Tibial nerve (tissue), 4 donors: Measurements from ENCODE around the gene RAD51D. TPM values are rescaled to one million over a fixed set of nuclear protein-coding genes. Genes with fewer than 3 reads are reported as not detected.
A peak's percentile ranks its signal among the peaks of the same experiment; 100 is the strongest.

Source experiments
- DNase-seq, 2 donors: peaks; one replicate each; pipeline ENCODE4 v3.0.0-alpha.2; 2019; ENCODE audit warnings: low spot score in 2 of 2
- H3K27ac ChIP-seq, 4 donors: fragments of 200-600 bp; sonication (generic) in 3 of 4; one replicate each; pipeline ENCODE4 v1.5.1; 2017 to 2019; ENCODE audit warnings: mild to moderate bottlenecking in 1 of 4
- H3K27me3 ChIP-seq, 2 donors: fragments of 200-600 bp; sonication (generic) in 1 of 2; one replicate each; pipeline versions ENCODE4 v1.5.1 to v1.6.0; 2017 to 2019
- H3K36me3 ChIP-seq, 3 donors: fragments of 200-600 bp; sonication (generic); one replicate each; pipeline ENCODE4 v1.5.1; 2018 to 2019
- H3K4me1 ChIP-seq, 4 donors: fragments of 200-600 bp; sonication (generic) in 3 of 4; one replicate each; pipeline ENCODE4 v1.5.1; 2017 to 2019
- H3K4me3 ChIP-seq, 4 donors: fragments of 200-600 bp; sonication (generic) in 3 of 4; one replicate each; pipeline ENCODE4 v1.5.1; 2017 to 2019; ENCODE audit warnings: mild to moderate bottlenecking in 1 of 4, moderate library complexity in 1 of 4
- H3K9me3 ChIP-seq, 4 donors: fragments of 200-600 bp; sonication (generic) in 3 of 4; one replicate each; pipeline ENCODE4 v1.5.1; 2017 to 2019
- EP300 ChIP-seq, 2 donors: sonication (generic); formaldehyde crosslinking; IDR thresholded peaks; one replicate each; pipeline ENCODE4 v1.6.1; 2017; ENCODE audit warnings: antibody characterized with exemption in 2 of 2, mild to moderate bottlenecking in 1 of 2
- POLR2A ChIP-seq, 2 donors: fragments of 450-650 bp; IDR thresholded peaks; one replicate each; pipeline ENCODE4 v1.6.1; 2017; ENCODE audit warnings: antibody characterized with exemption in 2 of 2, mild to moderate bottlenecking in 2 of 2, moderate library complexity in 2 of 2
- WGBS, 2 donors: methylation state at CpG; one replicate each; pipeline ENCODE4 v1.1.5; 2018; 5-methylcytosine and 5-hydroxymethylcytosine counted together
- total RNA-seq, 4 donors: library from RNA; depleted of rRNA; stranded (reverse); fragments of >200 nt; gene quantifications; one replicate each; pipeline ENCODE4 v1.1.0, GENCODE V29; 2016
- TF ChIP-seq, protein P1 (sequence below), 5 experiments: fragments of 200-600 bp in 3 of 5; fragments of 450-650 bp in 2 of 5; sonication (generic) in 3 of 5; IDR thresholded peaks; one replicate each; pipeline ENCODE4 v1.5.1; 2016 to 2019; ENCODE audit warnings: antibody characterized with exemption in 5 of 5, mild to moderate bottlenecking in 3 of 5, moderate library complexity in 2 of 5

RAD51D gene
- total RNA-seq, 4 donors from 2014 or later: 7.5 to 19.8 (median 11.9) TPM

DNA sequence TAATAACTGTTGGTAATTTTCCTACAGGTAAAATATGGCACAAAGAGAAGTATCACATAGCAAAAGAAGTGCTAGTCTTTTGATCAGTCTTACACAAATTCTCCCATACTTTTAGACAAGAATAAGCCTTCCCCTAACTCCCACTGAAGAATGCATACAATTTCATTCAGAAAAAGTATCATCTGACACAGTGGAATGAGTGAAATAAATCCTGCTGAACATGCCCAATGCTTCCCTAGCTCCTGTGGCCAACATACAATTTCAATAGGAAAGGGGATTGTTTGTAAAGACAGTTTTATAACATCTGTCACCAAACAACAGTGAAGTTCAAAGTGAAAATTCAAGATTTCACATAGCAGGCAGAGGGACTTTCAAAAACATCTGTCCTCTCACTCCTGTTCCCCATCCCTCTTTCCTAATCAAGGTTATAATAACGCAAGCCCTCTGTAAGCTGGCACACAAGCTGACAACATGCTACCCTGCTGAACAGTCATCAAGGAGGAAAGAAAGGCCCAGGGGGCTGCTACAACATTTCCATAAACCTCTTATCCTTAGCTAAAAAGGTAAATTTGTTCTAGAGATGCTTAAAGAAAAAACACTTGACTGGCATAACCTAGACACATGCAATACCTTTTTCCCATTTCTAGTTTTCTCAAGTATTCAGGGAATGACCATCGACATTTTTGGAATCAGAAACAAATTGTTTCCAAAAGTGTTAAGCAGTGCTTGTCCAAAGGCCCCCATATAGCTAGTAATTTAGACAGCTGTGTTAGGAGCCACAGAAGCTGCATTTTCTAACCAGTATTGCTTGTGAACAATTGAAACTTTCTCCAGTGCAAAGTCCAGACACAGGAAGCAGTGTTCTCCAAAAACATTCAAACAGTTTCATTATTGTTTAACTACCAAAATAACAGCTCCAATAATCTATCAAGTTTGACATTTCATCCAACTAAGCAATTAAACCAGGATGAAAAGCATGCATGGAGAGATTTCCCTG, 44.7 kb downstream of the RAD51D start:
- WGBS, 2 donors: 33 to 50% methylated on average over 2 of the region's 2 CpGs
- Histone ChIP-seq H3K27me3 (no peaks in the 10 kb centered on the region), H3K4me1 (peaks cover 0 to 27% (median 15%) of the 10 kb centered on the region in 4 donors), H3K4me3 (no peak overlapping the region), H3K36me3 (no peaks in the 10 kb centered on the region), H3K27ac (peak overlapping the region in 2 of 4 donors; percentile 24 to 38), H3K9me3 (no peaks in the 10 kb centered on the region)
- no peak for TF ChIP-seq EP300 (IDR thresholded peaks at IDR 0.05)
- TF ChIP-seq, protein P1, sequence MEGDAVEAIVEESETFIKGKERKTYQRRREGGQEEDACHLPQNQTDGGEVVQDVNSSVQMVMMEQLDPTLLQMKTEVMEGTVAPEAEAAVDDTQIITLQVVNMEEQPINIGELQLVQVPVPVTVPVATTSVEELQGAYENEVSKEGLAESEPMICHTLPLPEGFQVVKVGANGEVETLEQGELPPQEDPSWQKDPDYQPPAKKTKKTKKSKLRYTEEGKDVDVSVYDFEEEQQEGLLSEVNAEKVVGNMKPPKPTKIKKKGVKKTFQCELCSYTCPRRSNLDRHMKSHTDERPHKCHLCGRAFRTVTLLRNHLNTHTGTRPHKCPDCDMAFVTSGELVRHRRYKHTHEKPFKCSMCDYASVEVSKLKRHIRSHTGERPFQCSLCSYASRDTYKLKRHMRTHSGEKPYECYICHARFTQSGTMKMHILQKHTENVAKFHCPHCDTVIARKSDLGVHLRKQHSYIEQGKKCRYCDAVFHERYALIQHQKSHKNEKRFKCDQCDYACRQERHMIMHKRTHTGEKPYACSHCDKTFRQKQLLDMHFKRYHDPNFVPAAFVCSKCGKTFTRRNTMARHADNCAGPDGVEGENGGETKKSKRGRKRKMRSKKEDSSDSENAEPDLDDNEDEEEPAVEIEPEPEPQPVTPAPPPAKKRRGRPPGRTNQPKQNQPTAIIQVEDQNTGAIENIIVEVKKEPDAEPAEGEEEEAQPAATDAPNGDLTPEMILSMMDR (IDR thresholded peaks at IDR 0.05): no peak
- TF ChIP-seq POLR2A (IDR thresholded peaks at IDR 0.05): no peak
- no peak for DNase-seq

DNA sequence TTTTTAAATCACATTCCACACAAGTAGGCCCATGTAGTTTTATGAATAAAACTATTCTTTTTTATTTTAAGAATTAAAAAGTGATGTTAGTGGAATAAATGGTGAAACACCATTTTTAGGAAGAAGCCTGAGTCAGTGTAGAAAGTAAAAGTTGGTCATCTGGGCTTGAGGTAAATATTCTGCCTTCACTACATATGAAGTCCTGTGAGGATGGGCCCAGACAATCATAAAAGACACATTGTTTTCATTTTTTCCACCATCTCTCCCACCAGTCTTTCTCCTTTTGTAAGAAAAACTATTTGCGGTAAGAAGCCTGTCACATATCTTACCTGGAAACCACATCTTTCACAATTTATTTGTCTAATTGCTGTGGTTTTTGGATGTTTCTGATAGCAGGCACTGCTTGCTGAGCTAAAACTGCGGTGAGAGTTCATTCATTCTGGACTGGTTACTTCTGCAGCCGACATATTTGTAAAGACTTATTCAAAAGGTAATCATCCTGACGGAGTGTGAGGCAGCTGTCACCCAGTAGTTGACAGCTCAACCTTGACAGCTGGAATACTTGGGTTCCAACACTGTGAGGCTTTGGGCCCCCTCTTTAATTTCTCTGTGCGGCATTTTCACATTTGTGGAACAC, 45.6 kb downstream of the RAD51D start:
- WGBS, 2 donors: 83 to 85% methylated on average over 5 of the region's 5 CpGs
- Histone ChIP-seq H3K36me3 (no peaks in the 10 kb centered on the region), H3K27me3 (no peaks in the 10 kb centered on the region), H3K27ac (peak overlapping the region in 1 of 4 donors; percentile 38), H3K4me3 (no peak overlapping the region), H3K9me3 (no peaks in the 10 kb centered on the region), H3K4me1 (peaks cover 0 to 27% (median 15%) of the 10 kb centered on the region in 4 donors)
- DNase-seq: no peak
- TF ChIP-seq, protein P1 (IDR thresholded peaks at IDR 0.05): no peak
- TF ChIP-seq POLR2A (IDR thresholded peaks at IDR 0.05): no peak
- TF ChIP-seq EP300 (IDR thresholded peaks at IDR 0.05): no peak

DNA sequence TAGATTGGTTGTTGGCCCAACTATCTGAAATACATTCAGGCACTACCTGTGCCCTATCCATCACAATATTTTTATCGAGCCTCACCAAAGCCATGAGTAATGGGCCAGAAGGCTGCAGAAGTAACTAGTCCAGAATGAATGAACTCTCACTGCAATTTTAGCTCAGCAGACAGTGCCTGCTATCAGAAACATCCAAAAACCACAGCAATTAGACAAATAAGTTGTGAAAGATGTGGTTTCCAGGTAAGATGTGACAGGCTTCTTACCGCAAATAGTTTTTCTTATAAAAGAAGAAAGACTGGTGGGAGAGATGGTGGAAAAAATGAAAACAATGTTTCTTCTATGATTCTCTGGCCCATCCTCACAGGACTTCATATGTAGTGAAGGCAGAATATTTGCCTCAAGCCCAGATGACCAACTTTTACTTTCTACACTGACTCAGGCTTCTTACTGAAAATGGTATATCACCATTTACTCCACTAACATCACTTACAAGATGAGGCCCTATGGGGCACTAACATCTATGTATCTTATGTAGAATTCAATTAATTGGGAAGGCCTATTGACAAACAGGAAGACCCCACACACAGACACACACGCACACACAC, 46.4 kb downstream of the RAD51D start:
- Histone ChIP-seq H3K27ac (no peak overlapping the region), H3K4me3 (no peak overlapping the region), H3K27me3 (no peaks in the 10 kb centered on the region), H3K36me3 (no peaks in the 10 kb centered on the region), H3K4me1 (peaks cover 0 to 27% (median 15%) of the 10 kb centered on the region in 4 donors), H3K9me3 (no peaks in the 10 kb centered on the region)
- no peak for DNase-seq
- 88 to 90% methylated on average over 3 of the region's 3 CpGs for WGBS, 2 donors
- no peak for TF ChIP-seq POLR2A (IDR thresholded peaks at IDR 0.05)
- TF ChIP-seq, protein P1 (IDR thresholded peaks at IDR 0.05): no peak
- TF ChIP-seq EP300 (IDR thresholded peaks at IDR 0.05): no peak

DNA sequence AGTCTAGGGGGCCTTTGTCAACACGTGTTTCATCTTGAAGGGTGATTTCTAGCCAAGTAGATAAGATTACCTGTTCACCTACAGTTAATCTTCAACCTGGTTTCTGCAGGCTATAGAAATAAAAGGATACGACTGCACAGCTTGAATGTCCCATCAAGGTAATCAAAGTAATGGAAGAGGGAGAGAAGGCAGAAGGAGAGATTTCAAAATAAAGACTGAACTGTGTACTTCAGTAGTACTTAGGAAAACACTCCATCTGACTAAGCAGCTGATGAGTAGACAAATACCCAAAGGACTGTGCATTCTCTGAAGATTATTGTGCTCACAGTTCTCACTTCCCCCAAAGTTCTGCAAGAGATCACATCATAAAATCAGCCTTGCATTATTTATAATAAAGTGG, 50.3 kb downstream of the RAD51D start:
- 74 to 78% methylated on average over 2 of the region's 2 CpGs for WGBS, 2 donors
- Histone ChIP-seq H3K4me3 (no peak overlapping the region), H3K4me1 (peaks cover 0 to 20% (median 11%) of the 10 kb centered on the region in 4 donors), H3K36me3 (no peaks in the 10 kb centered on the region), H3K9me3 (no peaks in the 10 kb centered on the region), H3K27ac (no peak overlapping the region), H3K27me3 (no peaks in the 10 kb centered on the region)
- DNase-seq: no peak
- no peak for TF ChIP-seq POLR2A (IDR thresholded peaks at IDR 0.05)
- TF ChIP-seq, protein P1 (IDR thresholded peaks at IDR 0.05): no peak
- no peak for TF ChIP-seq EP300 (IDR thresholded peaks at IDR 0.05)
